Ecto neural progenitor cell (in vitro differentiated cells): ENCODE measurements around the gene NT5DC2.

Source experiments
- DNase-seq: peaks from one replicate; pipeline ENCODE4 v3.0.0-alpha.2; 2018; ENCODE audit warnings: low spot score

NT5DC2 gene

DNA sequence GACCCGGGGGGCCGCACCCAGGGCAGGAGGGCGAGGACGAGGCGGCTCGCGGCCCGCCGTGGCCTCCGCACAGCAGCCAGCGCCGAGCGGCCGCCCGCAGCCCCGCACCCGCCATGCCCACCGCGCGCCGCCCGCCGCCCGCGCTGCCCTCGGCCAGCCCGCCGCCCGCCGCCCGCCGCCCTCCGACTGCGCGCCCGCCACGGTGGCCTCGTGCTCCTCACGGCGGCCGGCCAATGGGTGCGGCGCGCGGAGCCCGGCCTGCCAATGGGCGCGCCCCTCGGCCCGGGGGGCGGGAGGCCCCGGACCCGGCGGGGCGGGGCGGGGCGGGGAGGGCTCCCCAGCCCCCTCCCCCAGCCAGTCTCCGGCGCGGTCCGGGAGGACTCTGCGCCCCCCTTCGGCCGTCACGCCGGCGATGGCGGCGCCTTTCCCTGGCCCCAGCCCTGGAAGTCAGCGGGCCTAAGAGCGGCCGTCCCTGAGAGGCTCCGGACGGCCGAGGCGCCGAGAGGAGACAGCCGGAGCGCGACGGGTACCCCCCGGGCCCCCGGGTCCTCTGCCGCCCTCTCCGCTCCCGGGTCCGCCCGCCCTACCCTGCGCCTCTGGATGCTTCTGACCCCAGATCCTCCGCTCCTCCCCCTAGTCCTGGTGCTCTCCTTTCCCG, at the start of gene NT5DC2:
TSS of gene NT5DC2 (minus strand) at position 235 of the 658 bp plus-strand sequence. CDS start at position 115, 120 bp downstream.
- peak; percentile 81 for DNase-seq

DNA sequence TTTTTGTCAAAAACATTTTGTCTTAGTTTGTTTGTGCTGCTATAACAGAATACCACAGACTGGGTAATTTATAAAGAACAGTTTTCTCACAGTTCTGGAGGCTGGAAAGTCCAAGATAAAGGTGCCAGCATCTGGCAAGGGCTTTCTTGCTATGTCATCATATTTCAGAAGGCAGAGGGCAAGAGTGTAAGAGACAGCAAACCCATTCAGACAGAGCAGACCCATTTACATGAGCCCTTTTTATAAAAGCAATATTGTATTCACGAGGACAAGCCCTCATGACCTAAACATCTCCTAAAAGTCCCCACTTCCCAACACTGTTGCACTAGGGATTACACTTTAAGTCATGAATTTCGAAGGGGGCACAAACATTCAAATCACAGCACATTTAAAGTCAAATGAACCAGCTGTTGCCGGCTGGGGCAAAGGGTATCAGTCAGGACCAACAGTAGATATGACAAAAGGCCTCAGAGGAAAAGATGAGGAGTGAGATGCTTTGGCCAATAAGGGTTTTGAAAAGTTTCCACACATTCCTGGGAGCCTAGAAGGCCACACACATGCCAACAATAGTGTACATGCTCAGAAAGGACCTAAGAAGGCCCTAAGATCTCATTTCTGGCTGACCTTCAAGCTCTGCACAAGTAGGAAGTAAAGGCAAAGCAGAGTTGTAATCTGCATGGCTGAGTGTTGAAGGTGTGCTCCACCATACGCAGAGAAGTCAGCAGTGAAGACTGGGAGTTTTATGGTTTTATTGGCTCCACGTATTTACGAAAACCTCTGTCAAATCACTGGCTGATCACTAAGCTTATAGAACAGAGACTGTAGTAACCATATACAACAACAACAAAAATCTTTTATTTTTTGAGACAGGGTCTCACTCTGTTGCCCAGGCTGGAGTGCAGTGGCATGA, 40.7 kb upstream of the NT5DC2 start:
- DNase-seq: no peak

DNA sequence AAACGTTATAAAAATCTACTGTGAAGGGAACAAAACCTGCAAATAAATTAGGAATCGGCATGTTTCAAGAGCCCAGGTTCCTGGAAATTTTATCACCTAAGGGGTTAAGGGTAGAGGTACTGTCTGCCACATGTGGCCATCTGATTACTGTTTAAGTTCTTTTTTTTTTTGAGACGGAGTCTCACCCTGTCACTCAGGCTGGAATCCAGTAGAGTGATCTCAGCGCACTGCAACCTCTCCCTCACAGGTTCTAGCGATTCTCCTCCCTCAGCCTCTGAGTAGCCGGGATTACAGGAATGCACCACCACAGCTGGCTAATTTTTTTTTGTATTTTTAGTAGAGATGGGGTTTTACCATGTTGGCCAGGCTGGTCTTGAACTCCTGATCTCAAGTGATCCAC, 38.6 kb upstream of the NT5DC2 start:
- no peak for DNase-seq

DNA sequence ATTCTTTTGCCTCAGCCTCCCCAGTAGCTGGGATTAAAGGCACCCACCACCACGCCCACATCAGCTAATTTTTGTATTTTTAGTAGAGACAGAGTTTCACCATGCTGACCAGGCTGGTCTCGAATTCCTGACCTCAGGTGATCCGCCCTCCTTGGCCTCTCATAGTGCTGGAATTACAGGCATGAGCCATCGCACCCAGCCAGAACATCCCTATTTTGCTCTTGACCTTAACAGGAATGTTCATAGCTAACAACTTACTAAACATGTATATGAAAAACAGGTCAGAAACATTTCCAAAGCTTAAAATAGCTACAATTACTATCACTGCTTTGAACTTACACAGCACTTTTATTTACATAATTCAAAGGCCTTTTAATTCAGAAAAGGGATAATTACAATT, 36.4 kb upstream of the NT5DC2 start:
- no peak for DNase-seq

DNA sequence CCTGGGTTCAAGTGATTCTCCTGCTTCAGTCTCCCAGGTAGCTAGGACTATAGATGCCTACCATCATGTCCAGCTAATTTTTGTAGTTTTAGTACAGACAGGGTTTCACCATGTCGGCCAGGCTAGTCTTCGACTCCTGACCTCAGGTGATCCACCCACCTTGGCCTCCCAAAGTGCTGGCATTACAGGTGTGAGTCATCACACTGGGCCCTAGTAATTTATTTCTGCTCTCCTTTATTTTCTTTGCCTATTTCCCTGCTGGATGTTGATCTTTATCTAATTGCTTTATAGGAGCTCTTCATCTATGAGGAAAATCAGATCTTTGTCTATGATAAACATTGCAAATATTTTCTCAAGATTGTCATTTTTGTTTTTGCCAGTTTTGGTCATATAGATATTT, 34.4 kb upstream of the NT5DC2 start:
- no peak for DNase-seq

DNA sequence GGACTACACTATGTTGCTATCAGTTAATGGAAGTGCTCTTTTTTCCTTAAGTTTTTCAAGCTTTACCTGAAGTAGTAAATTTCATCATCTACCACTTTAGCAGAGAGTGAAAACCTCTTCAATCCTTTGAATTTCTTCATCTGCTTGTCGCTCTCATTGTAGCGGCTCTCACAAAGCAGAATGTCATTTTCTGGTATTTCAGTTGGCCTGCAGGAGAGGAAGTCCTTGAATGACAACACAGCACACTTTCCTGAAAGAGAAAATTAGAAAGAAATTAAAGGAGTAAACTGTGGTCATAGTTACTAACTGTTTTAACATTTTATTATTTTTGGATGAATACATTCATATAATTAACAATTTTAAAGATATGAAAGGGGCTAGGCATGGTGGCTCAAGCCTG, 30.3 kb upstream of the NT5DC2 start:
- DNase-seq: no peak

DNA sequence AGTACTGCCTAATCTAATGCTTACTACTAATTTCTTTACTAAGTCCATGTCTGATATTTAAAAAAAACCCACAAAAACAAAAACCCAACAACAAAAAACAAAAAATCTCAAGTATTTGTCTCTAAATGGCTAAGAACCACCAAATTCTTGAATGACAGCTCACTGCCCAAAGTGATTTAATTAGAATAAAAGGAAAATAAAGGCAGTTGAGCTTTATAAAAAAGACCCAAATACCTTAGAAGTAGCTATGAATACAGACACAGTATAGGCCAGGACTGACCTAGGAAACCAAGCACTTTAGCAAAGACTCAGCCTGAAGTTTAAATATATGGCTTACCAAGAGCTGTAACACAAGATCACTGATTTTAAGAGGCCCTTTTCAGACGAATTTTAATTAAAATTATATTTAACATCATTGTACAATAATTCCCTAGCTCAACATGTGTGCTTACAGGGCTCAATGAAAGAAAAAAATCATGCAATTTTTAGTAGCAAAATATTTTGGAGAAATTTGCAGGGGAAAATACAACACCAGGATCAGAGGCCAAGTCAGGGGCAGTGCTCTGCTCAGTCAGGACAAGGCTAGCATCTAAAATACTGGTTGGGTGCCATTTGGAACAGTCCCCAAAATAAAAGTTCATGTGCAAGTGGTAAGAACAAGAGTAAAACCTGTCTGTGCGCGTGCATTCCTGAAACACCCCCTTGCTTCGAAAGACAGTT, 27.5 kb upstream of the NT5DC2 start:
- no peak for DNase-seq

DNA sequence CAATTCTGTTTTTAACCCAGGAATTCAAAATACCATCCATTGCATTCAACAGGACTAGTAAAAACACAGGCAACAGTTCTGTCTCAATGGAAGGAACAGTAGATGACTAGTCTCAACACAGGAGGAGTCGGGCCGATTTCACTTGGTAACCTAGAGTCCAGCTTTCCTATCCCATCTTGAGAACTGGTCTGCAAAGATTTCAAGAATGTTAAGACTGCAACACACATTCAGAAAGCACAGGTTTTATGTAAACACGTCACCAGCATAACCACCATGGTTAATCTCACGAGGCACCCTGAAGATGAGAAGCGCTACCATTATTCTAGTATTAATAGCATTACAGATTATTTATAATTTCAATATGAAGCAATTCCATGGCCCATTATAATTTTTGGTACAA, 24.8 kb upstream of the NT5DC2 start:
- DNase-seq: no peak

DNA sequence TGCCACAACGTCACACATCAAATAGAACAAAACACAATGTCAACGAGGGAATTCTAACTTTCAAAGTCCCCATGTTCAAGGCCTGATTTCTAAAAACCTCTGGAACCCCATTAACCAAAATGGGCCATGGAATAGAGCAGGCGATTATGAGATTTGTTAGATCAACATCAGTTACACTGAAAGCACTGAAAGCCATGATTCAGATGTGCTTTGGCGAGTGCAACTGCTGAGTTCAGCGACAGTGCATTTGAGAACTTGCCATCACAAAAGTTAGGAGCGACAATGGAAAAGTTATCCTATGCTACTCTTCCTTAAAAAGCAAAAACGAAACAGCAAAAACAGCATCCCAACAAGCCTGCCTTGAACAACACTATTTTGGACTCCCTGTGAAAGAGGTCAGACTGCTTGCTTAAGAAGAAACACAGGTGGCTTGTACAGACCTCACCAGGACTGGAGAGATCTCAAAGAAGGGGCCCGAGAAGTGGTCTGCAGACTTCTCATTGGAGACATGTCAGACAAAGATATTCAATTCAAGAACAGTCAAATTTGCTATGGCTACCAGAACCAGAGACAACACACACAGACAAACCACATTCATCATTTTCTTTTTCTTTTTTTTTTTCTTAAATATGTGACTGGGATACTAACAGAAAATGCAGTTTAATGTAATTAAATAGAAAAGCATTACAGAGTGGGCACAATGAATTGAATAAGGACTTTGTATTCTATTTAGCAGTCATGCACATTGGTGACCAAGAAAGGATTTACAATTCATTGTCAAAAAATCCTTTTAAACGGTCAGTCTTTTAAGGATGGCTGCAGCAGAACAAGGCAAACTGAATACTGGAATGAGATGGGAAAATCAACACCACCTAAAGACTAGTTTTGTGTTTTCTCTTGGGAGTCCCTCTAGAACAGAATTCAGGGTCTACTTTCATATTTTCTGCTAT, 23.6 kb upstream of the NT5DC2 start:
- no peak for DNase-seq

DNA sequence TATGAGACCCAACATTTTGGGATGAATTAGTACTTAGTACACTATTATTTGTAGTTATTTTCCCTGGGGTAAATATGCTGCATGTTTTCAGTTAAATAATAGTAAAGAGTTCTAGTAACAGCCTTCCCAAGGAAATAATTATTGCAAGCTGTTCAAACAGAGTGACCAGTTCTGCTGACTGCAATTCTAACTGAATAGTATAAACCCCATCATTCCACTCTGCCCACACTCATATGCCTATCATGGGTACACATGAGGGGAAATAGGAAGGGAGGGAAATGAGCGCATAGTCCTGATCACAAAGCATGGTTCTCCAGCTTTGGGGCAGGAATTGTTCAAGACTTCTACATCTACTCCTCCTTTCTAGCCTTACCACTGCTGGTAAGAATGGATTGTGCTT, 21.4 kb upstream of the NT5DC2 start:
- no peak for DNase-seq

DNA sequence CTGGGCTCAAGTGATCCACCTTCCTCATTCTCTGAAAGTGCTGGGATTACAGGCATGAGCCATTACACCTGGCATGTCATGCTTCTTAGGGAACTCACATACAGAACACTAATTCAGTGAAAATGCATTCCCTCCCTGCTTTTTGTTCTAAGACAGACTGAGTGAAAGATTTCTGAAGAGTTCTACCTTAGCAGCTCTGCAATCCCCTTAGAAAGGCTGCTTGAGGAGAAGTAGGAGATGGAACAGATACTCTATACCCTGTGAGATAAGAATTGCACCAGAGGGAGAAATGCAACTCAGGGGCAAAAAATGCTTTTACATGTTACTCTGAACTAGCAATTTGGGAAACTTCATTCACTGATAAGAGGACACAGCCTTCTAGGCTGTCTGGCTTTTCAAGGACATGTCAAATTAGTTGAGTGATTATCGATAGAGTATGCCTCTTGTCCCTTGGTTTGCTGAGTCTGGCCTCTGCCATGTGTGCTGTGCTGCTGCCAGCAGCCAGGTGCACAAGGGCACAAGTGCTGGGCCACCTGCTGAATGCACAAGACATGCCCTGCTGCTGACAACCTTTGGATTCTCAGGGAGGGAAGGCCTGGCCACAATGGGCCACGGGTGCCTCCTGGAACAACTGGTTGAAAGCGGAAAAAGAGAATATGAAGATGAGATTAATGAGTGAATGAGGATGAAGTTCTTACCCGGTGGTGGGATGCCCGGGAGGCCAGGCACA, 20.5 kb upstream of the NT5DC2 start:
- DNase-seq: no peak

DNA sequence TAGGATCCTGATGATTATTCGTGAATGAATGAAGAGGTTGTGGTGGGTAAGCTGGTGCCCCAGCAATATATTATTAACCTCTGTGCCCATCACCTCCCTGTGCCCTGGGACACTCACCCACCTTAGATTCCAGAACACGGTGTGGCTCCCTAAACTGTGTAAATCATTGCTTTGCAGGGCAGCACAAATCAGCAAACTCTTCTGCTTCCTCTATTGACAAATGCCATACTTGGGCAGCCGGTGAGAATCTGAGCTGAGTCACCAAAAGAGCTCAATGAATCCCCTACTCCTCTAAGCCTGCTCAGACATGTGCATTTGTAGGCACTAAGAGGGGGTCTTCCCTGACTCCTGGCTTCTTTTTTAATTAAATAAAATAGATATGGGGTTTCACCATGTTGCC, 18.4 kb upstream of the NT5DC2 start:
- DNase-seq: no peak

DNA sequence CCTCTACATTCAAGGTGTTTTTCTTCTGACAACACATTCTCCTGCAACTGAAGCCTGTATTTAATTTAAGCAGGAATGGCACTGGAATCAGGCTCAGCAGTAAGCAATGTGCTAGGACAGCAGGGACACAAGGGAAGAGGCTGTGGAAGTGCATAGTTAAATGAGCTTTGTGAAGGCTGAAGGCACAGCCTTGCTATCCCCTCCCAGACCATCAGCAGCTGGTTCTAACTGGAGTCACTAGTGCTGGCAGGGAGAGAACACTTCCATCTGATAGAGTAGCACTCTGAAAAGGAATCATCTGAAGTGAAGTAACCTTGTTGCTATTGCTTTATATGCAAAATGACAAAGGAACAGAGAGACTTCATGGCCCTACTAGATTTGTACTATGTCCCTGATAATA, 17.5 kb upstream of the NT5DC2 start:
- DNase-seq: no peak

DNA sequence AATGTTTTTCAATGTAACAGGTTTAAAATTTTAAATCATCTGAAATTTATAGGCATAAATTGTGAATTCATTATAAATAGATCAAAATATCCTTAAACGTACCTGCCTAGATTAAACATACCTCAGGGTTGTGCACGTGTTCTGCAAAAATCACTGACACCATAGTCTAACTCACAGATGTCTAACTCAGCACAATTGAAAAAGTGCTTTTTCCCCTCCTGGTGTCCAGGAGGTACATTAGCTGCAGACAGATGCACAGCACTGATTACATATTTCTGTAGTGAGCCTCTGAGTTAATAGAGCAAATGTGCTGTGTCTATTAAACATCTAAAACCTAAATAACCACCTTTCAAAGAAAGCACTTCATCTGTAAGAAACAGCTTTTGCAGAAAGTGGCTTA, 13.5 kb upstream of the NT5DC2 start:
- no peak for DNase-seq

DNA sequence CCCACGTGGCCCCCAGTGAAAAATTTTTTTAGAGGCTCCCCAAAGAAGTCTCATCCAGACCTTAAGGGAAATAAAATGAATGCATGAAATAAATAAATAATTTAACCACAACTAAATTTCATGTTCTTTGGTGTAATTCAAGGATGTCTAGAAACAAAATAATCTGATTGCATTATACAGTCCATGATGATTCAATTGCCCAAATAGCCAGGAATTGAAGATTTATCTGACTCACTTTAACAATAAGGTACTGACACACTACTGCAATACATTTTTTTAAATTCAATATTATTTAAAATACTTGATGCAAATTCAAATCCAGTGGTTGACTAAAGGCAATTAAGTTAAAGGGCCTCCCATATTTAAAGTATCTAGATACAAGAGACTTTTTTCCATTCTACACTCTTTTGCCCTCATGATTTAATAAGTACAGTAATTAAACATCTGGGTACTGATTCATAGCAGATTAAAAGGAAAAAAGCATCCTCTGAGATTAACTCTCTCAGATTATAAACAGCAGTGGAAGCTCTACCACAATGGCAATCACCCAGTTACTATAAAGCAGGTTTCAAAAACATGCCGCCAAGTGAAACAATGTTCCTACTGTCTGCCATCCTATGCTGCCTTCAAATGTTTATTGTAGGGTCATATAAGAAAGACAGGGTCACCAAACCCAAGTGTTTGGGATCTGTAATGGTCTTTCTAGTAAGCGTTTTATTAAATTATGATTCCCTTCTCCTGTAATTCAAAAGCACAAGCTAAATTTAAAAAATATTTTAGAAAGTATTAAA, 12.6 kb upstream of the NT5DC2 start:
- DNase-seq: no peak

DNA sequence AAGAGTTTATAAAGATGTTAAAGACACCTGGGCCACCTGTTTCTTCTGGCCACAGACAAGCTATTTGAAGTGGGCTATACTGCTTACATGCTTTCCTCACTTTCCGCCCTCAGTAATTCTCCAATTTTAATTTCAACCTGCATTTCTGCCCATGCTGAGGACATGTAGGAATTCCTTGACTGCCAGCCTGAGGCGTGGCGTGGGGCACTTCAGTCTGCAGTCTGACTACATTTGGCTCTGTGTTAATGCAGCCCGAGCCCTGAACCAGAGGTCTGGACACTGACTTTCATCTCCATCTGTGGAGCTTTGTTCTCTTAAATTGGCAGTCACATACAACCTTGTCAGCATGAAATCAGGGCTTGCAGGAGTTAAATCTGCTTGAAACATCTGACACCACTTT, 11.3 kb upstream of the NT5DC2 start:
- no peak for DNase-seq

DNA sequence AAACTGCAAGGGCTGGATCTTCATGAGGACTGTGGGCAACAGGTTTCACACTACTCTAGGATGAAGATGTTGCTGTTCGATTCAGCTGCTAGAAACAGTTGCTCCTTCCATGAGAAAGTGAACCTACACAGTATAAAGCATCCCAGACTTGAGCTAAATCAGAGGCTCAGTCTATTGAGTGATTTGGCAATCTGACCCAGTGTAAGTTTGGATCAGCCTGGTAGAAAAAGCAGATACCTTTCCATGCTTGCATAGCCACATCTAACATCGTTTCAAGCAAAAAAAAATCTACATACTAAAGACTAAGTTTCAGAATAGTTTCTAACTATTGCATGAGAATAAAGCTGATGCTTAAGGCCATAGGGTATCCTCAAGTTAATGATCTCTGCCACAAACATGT, 7.4 kb upstream of the NT5DC2 start:
- DNase-seq: no peak

DNA sequence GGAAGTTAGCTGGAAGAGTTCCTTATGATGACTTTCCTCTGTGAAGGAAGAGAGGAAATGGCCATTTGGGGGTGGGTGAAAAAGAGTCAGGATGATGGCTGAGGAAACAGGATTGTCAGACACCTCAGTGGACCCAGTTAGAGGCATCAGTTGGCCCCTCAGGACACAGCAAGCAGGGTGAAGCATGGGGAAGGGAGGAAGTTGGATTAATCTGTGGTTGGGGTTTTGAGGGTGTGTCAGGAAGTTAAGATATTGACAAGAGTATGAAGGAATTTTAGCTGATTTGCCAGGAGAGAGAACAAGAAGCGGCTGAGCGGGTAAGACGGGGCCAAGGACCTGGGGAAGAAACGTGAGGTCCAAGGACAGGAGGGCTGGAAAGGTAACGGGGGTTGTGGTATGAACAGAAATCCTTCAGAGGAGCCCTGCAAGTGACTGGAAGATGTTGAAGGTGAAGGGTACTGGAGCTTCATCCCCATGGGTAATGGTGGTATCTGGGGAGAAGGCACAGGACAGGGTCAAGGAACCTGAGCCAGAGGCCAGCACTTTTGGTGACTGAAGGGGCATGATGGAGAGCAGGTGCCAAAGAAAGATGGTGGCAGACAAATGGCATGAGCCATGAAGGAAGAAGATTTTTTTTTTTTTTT, 5.5 kb upstream of the NT5DC2 start:
- DNase-seq: no peak

DNA sequence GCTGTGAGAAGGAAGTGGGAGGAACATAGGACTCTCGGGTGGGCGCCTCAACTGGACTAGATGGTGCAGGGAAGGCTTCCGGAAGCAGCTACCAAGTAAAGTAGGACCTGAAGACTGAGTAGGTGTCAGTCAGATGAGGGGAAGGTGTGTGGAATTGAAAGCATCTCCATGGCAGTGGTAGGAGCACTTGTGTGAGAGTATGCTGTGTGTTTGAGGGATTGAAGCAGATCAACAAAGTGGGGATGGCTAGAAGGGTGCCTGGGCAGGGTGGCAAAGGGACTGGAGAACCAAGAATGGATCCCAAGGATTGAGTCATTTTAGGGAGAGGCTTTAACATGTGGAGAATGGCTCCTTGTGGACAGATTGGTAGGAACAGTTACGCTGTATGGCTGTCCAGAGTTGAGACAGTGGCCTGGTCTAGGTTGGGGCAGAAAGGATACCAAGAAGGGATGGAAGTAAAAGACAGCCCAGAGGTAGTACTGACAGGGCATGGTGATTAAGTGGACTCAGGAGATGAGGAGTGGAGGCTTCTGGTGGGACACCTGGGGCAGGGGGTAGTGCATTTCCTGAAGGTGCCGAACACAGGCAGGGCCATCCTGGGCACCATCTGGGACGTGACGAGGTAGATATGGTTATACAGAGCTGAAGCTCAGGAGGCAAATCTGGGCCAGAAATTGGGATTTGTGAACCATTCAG, 4.2 kb upstream of the NT5DC2 start:
- DNase-seq: no peak
